Stomach (tissue), 4 donors: Measurements from ENCODE around the gene PET100.

Experiments
- EP300 ChIP-seq: sonication (generic); formaldehyde crosslinking; IDR thresholded peaks from one replicate; pipeline ENCODE4 v1.6.1; 2017; ENCODE audit warnings: antibody characterized with exemption
- TF ChIP-seq, protein P1 (sequence below), 7 experiments: fragments of 450-650 bp in 4 of 7; fragments of 200-600 bp in 3 of 7; sonication (generic) in 3 of 7; IDR thresholded peaks; one replicate each; pipeline ENCODE4 v1.5.1; 2016 to 2019; ENCODE audit warnings: antibody characterized with exemption in 7 of 7, control low read depth in 2 of 7, mild to moderate bottlenecking in 1 of 7

DNA sequence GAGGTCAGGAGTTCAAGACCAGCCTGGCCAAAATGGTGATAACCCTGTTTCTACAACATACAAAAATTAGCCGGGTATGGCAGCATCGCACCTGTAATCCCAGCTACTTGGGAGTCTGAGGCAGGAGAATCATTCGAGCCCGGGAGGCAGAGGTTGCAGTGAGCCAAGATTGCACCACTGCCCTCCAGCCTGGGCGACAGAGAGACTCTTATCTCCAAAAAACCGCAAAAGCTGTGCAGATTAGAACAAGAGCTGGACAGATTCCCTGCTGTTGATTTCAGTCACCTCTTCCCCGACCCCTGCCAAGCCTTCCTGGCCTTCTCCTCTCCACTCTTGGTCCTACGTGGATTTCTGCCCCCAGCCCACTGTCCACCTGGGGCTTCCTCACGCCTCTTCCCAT, 25.7 kb upstream of the PET100 start:
- no peak for TF ChIP-seq EP300
- TF ChIP-seq, protein P1, sequence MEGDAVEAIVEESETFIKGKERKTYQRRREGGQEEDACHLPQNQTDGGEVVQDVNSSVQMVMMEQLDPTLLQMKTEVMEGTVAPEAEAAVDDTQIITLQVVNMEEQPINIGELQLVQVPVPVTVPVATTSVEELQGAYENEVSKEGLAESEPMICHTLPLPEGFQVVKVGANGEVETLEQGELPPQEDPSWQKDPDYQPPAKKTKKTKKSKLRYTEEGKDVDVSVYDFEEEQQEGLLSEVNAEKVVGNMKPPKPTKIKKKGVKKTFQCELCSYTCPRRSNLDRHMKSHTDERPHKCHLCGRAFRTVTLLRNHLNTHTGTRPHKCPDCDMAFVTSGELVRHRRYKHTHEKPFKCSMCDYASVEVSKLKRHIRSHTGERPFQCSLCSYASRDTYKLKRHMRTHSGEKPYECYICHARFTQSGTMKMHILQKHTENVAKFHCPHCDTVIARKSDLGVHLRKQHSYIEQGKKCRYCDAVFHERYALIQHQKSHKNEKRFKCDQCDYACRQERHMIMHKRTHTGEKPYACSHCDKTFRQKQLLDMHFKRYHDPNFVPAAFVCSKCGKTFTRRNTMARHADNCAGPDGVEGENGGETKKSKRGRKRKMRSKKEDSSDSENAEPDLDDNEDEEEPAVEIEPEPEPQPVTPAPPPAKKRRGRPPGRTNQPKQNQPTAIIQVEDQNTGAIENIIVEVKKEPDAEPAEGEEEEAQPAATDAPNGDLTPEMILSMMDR (IDR thresholded peaks at IDR 0.05) = no peak
